ENCODE measurements around the gene PHF19. TPM values are rescaled to one million over a fixed set of nuclear protein-coding genes. Genes with fewer than 3 reads are reported as not detected.

PHF19 gene
- total and polyA plus RNA-seq, 2 of the 8 experiments (the other 6 are each of a cell fraction or from before 2014, with no cell fraction given): 28.2 to 31.8 TPM

GRCh38 chr9:120820095-120820494 is 56.9 kb downstream of the PHF19 start:
- POLR2A ChIA-PET (ENCODE audit: partially characterized antibody): interaction anchor here (0.6 to 1.3 kb wide), 2 partner anchors 22 to 39 kb away, joined by 3 read pairs; partner anchors contain the start of gene PSMD5
- Histone ChIP-seq H3K4me3 (ENCODE audit: extremely low read depth in 1 of 4, insufficient read depth in 2 of 4, low read depth in 3 of 4, low read length in 4 of 4) (no peak overlapping the region), H4K8ac (ENCODE audit: extremely low read depth, insufficient read depth, low read length) (no peak overlapping the region), H2AFZ (ENCODE audit: low read length) (no peak overlapping the region), H3K18ac (ENCODE audit: extremely low read depth, low read length) (no peak overlapping the region), H3K4me2 (ENCODE audit: insufficient read depth in 1 of 2, low read depth in 2 of 2, low read length in 2 of 2) (no peak overlapping the region), H3K9ac (replicated peaks in 1 of 4; ENCODE audit: extremely low read depth in 1 of 4, low read depth in 3 of 4, low read length in 3 of 4) (no peak overlapping the region), H3K79me2 (ENCODE audit: control insufficient read depth in 1 of 2, insufficient read depth in 2 of 2, low read length in 2 of 2) (no peaks in the 10 kb centered on the region), H2BK20ac (ENCODE audit: low read length) (no peak overlapping the region), H3K56ac (replicated peaks; ENCODE audit: insufficient read length, low read depth, low read length) (no peak overlapping the region), H3K4me1 (replicated peaks in 1 of 4; ENCODE audit: control insufficient read depth in 3 of 4, insufficient read depth in 4 of 4, low read length in 3 of 4) (no peaks in the 10 kb centered on the region), H3K36me3 (ENCODE audit: control insufficient read depth in 2 of 4, insufficient read depth in 4 of 4, low read length in 3 of 4) (peaks cover 2 to 61% (median 24%) of the 10 kb centered on the region in 4 experiments; a peak in 6 of 8 replicates), H3K23ac (ENCODE audit: insufficient read length) (no peak overlapping the region), H3K4ac (replicated peaks; ENCODE audit: insufficient read length, low read depth, low read length) (no peak overlapping the region), H2BK12ac (ENCODE audit: low read depth, low read length) (no peak overlapping the region), H2BK15ac (ENCODE audit: low read length) (no peak overlapping the region), H4K5ac (ENCODE audit: insufficient read length, low read depth, low read length) (no peak overlapping the region), H3K9me3 (ENCODE audit: insufficient read depth in 2 of 2, low read depth in 1 of 2, low read length in 1 of 2) (no peaks in the 10 kb centered on the region), H3K27me3 (replicated peaks in 1 of 4; ENCODE audit: control insufficient read depth in 3 of 4, extremely low read depth in 1 of 4, insufficient read depth in 3 of 4, low read length in 3 of 4) (no peaks in the 10 kb centered on the region), H2AK5ac (ENCODE audit: low read depth, low read length) (no peak overlapping the region), H4K91ac (replicated peaks; ENCODE audit: insufficient read length, low read length) (no peak overlapping the region), H3K14ac (ENCODE audit: insufficient read length) (no peak overlapping the region), H4K20me1 (replicated peaks in 1 of 2; ENCODE audit: control insufficient read depth in 1 of 2, insufficient read depth in 2 of 2, low read length in 2 of 2) (no peaks in the 10 kb centered on the region), H3K79me1 (ENCODE audit: low read depth, low read length) (no peaks in the 10 kb centered on the region), H2BK5ac (ENCODE audit: low read depth, low read length) (no peak overlapping the region), H3K27ac (ENCODE audit: low read depth, low read length) (no peak overlapping the region), H3K23me2 (ENCODE audit: low read depth, low read length) (0 out of 2 replicates have a peak, but pooled peaks cover 2% of the 10 kb centered on the region), H2BK120ac (replicated peaks; ENCODE audit: low read depth, low read length) (no peak overlapping the region)
- CTCF ChIA-PET (ENCODE audit: partially characterized antibody): interaction anchor here (1.1 kb wide), 1 partner anchor 9 kb away, joined by 3 read pairs; no protein-coding TSS in a partner anchor
- FAIRE-seq: no peak
- 87% methylated on average over 4 of the region's 4 CpGs; no CpG with 5 or more reads in 1 of the 2 experiments for WGBS, 2 experiments (ENCODE audit: extremely low coverage in 1 of 2, insufficient coverage in 1 of 2, insufficient read length in 1 of 2, insufficient replicate concordance in 2 of 2, low coverage in 1 of 2, low lambda C conversion rate in 2 of 2, missing lambda C conversion rate in 1 of 2)
- no peak for DNase-seq (ENCODE audit: low read depth in 1 of 2, low spot score in 2 of 2)
- TF ChIP-seq CEBPB (IDR thresholded peaks at IDR 0.05; ENCODE audit: low read depth, low read length) (no peak), SP2 (IDR thresholded peaks at IDR 0.05; ENCODE audit: low read length) (no peak), BRCA1 (IDR thresholded peaks at IDR 0.05; ENCODE audit: low read depth, low read length) (no peak), EGR1 (IDR thresholded peaks at IDR 0.05; ENCODE audit: borderline replicate concordance, low read depth, low read length) (no peak), YY1 (IDR thresholded peaks at IDR 0.05; ENCODE audit: low read depth, low read length) (no peak), ASH2L (IDR thresholded peaks at IDR 0.05; ENCODE audit: low read length) (no peak), ZNF274 (IDR thresholded peaks at IDR 0.05; ENCODE audit: borderline replicate concordance, extremely low read depth, low read length) (no peak), CBX8 (IDR thresholded peaks at IDR 0.05; ENCODE audit: borderline replicate concordance, low read depth, low read length) (no peak)
